OCI-LY7 (cell line): ENCODE measurements around the gene FABP2.
"Not testable (repeated sequence)": the region's sequence is repeated elsewhere in the genome, so short reads cannot be mapped to it uniquely, and the experiment has no call there.

Source experiments
- CTCF ChIP-seq: fragments of 200-600 bp; sonication (generic); conservative IDR thresholded peaks from 2 replicates; pipeline ENCODE4 v1.5.1; 2014; ENCODE audit warnings: mild to moderate bottlenecking, antibody characterized with exemption, low read length, moderate library complexity, mixed read lengths
- EZH2phosphoT487 ChIP-seq: fragments of 200-600 bp; sonication (generic); IDR thresholded peaks from 2 replicates; pipeline ENCODE4 v1.6.1; 2018; ENCODE audit warnings: low read depth, borderline replicate concordance, mild to moderate bottlenecking, mixed run types, antibody characterized with exemption, low read length, moderate library complexity, mixed read lengths

- TF ChIP-seq CTCF, EZH2phosphoT487: not testable (repeated sequence)
Observed at GRCh38 chr4:119336332-119336979, 14.5 kb upstream of the FABP2 start.
